HG03460 (cell line): ENCODE data around the gene USP13.

Experiments used
- ATAC-seq: cut with Tn5 transposase; IDR thresholded peaks from one replicate; pipeline ENCODE4 v1.9.1; 2021; ENCODE audit not compliant: unreplicated experiment

Gene USP13

DNA sequence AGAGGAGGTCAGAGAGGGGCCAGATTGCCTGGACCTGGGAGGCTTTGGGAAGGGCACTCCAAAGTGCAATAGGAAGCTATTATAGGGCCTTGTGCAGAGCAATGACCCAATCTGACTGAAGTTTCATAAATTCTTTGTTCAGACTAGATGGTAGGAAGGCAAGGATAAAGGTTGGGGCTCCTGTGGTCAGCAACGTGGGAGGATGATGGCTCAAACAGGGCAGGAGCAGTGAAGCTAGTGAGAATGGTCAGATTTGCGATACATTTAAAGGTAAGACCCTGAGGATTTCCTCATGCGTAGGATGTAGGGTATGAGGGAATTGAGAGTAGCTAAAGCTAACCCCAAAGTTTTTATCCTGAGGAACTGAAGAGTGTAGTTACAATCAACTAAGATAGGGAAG is 139.0 kb downstream of the USP13 start:
- no peak for ATAC-seq

DNA sequence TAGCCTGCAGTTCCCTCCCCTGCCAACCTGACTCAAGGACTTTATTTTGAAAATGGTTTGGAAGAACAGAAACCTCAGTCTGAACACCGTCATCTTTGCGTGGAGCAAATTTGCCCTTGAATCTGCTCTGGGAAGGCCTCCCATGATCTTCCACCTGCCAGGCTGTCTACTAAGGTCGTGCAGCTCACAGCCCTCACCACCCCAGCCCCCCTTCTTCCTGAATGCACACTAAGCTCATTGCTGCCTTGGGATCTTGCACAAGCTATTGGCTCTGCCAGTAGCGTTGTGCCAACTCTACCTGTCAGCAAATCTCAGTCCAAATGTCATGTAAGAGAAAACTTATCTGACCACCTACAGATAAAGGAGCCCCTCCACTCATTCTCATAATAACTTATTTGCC is 141.5 kb downstream of the USP13 start:
- no peak for ATAC-seq

DNA sequence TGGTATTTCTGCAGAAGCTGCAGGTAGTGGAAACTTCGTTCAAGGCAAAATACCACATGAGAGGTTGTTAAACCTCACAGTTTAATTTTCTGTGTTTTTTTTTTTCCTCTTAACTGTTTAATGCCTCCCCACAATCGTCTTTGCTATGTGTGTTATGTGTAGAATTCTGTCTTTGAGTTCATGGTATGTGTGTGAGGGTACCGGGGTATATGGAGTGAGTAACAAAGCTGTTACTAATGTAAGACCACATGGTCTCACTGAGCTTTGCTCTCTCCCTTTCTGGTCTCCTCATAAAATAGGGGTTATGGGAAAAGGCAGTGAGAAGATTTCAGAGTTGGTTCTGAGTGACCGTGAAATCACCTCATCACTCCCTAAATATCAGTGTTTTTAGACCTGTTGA is 143.6 kb downstream of the USP13 start:
- ATAC-seq, result no peak

DNA sequence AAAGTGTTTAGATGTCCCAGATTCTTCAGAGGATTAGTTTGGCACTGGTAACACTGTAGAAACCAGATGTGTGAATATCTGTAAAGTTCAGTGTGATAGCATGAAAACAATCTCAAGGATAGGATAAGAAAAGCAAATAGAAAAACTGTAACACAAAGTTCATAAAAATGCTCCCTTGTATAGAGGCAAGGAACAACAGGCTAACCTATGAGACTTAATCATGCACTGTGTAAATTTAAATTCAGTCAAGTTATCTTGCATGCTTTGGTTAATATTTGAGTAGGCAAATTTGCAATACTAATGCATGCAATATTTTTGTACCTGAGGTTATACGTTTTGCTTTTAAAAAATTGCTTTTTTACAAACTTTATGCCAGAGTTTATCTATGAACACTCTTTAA is 144.4 kb downstream of the USP13 start:
- no peak for ATAC-seq

DNA sequence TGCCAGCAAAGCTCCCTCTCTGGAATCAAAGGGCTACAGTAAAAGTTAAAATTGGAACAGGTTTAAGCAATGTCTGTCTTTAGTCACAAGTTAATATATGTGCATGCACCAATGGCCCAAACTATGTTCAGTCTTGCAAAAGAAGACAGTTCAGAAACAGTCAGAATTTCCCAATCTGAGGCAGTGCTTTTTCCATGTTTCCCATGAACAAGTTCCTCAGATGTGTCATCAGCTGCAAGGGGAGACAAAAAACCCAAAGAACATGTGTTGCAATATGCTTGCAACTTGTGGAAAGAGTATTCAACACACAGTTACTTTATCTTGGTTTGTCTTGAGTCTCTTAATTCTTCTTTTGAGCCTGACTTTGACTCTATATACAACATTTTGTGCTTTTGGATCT is 148.4 kb downstream of the USP13 start:
- ATAC-seq, result no peak

DNA sequence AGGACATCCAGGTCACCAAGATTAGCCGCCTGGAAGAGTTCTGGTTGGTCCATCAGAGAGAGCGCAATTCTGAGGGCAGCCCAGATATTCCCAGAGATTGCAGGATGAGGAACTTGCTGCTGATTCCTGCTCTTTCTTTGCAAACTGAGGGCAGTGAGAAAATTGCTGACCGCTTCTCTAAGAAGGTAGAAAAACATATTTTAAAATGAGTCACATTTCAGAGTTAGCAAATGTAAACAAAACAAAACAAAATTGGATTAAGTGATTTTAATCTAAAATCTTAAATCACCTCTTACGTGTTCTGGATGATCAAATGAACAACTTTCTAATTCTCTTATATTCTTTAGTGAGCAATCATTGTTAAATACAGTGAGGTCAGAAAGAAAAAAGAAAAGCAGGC is 149.0 kb downstream of the USP13 start:
- ATAC-seq, result no peak

DNA sequence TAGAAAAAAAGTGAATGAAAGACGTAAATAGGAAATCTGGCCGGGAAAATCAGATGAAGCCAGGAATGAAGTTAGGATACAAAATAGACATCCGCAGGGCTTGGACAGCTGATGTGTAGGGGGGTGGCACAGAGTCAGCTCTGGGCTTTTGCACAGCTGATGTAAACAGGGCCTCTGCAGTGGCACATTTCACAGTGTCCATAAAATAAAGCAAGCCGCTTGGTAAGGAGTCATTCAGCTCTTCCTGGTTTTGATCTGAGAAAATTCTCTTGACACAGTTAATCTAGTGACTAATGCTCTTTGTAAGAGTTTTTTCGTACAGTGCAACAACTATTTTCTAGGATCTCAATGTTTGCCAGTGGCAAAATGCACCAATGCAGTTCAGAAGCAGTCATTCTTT is 153.3 kb downstream of the USP13 start:
- no peak for ATAC-seq

DNA sequence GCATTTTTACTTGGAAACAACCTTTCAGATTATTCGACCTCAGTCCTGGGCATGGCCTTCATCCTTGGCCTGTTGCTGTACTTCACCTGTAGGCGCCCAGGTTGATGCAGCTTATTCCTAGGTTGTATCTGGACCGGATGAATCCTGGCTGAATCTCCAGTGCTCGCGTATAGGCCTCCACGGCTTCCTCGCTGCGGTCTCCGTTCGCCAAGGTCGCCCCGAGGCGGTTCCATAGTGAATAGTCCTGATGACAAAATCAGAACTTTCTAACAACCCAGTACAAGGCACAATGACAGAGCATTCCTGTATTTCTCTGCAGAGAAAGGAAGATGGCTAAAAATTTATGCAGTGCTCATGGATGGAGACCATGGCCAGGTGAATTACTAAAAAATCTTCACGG is 154.7 kb downstream of the USP13 start:
- no peak for ATAC-seq

DNA sequence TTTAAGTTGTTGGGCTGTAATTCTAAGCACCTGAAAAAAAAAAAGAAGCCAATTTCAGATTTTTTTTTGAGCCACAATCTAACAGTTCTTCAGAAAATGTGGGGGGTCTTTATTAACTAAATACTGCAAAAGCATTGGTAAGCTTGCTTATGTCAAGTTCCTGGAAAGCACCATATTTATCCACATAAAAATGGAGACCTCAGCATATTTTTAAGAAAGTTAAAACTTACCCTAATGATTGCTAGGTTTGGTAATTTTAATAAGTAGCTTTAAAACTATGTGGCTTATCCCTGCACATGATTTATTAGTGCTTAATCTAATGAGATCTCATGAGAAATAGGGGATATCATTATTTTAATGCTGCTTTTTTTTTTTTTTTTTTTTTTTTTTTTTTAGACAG is 156.8 kb downstream of the USP13 start:
- ATAC-seq, result no peak

DNA sequence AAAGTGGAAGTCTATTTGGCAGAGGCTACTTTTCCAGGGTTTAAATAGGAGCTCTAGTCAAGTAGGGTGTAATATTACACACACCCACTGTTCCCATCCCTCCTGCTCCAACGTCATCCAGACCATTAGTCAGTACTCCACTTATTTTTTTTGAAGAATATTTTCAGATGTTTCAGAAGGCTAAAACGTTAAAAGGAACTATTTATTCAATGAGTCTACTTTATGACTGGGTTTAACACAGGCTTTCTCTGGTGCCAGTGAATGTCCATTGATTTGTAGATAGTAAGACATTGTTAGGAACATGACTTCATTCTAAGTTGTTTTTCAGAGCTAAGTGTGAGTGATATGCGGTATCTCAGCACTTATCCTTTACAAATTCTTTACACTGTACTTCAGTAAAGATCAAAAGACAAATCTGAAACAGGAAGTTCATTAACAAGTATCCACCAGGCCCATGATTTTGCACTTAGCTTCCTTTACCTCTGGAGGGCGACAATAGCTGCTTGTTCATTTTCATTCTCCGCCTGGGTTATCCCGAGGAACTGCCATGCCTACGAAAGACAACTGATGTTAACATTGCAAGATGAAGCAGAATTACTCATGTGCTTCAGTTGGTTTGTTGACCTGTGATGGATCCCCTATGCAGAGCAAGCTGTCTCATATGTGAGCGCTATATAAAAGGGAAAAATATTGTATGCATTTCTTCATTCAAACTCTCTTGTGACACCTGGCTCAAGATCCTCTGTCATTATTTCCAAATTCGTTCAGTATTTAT is 158.7 kb downstream of the USP13 start:
- peak; percentile 85 for ATAC-seq

DNA sequence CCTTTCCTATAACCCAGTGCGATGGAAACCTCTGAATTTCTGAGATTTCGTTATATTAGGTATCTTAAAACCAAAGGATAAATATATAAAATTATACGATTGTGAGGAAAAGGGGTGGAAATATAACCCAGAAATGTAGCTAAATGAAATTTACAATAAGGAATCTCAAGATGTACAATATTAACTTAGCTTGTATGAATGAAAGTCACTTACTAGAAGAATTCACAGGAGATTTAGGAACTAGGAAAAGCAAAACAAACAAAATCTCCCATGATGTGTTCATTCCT is 159.2 kb downstream of the USP13 start:
- ATAC-seq, result no peak

DNA sequence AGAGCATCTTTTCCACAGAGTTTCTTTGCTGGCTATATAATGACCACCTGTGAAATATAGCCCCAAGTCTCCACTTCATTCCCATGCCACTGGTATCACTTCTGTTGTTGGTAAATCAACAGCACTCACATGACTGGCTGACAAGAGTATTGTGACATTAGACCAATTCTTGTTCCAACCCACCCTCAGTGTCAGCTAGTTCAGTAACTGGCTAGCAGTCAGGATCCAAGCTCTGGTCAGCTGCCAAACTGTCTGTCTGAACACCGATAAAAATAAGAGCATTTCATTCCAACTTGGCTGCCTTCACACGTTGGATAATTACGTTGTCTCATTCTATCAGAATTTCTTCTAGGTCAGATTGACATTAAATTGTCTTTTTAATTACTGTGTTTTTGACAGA is 166.5 kb downstream of the USP13 start:
- no peak for ATAC-seq

DNA sequence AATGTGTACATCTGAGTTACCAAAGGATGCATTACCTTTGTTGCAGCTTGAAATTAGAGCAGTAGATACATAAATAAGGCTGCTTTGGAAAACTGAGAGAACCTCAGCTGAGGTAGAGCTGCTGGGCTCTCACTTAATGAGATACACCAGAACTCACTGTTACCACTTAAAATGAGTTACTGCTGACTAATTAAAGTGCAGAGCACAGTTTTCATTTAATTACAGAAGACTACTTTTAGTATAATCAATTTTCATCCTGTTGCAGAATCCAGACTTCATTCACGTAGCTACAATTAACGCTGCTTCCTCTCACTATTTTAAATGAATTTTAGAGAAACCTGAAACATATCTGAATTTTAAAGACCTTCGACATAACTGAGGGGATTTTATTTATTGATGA is 169.5 kb downstream of the USP13 start:
- no peak for ATAC-seq

DNA sequence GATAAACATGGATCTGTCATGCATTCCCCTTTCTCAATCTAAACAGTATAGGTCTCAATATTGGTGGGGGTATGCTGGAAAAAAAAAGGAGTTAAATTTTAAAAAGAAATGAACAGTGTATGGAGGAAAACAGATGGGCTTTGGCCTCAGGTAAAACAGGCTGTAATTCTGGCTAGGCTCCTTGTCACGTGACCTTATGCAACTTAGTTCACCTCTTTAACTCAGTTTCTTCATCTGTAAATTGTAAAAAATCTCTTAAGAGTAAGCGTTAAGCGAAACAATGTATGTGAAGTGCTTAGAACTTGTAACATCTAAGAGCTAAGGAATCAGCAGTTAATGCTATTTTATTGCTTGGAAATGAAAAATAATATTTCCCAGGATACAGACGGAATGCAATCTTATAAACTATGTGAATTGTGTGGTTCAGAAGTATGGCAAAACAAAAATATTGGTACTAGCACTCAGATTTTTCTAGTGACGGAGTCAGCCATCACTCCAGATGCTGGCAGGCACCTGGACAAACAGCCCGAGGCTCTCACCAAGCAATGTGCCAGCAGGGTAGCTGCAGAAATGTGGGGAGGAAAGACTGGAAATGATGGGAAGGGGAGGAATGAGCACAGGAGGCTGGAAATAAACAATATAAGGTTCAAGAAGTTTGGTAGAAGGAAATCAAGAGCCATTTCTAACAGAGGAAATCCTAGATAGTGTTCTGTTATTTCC is 172.8 kb downstream of the USP13 start:
- no peak for ATAC-seq

DNA sequence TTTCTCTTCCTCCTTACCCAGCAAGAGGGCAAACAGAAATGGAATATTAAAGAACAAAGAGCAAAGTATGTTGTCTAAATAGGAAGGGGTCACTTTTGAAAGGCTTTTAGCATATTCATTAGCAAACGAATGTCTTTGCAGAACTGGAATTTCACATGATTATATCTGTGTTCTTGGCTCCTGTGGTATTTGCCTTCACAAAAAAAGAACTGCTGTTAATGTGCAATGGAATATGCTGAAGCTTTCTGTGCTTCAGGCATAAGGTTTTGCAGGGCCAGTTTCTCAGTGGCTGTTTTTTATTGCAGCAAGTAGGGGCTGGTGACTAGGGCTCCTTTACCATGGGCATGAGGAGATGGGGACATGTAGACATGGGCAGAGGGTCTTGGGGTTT is 173.4 kb downstream of the USP13 start:
- ATAC-seq, result no peak

DNA sequence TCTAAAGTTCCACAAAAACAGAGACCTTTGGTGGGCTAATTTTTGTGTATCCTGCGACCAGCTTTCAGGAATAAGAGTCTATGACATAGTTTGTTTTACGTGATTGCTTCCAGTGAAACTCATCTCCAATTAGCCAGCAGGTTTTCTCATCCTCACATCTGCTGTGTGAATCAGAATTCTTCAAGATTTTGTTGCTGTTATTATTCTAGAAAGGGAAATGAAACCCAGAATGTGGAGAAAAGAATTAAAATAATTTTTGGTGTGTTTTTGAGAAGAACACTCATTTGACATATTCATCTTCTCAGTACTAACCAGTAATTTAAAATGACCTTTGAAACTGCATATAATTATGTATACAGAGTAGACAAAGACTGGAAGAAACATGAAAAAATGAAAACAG is 175.9 kb downstream of the USP13 start:
- no peak for ATAC-seq

DNA sequence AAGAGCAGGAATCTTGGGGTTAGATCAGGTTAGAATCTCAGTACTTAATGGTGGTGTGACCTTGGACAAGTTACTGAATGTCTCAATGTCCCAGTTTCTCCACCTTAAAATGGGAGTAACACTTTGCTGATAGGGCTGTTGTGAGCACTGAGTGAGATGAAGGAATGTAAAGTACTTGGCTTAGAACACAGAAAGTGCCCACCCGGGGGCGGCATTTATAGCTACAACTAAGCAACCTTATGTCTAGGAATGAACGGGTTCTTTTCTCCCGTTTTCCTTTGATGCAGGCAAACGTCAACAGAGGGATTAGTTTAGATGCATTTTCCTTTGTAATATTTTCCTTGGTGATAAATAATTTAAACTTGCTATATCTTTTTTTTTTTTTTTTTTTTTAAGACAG is 176.6 kb downstream of the USP13 start:
- ATAC-seq, result no peak

DNA sequence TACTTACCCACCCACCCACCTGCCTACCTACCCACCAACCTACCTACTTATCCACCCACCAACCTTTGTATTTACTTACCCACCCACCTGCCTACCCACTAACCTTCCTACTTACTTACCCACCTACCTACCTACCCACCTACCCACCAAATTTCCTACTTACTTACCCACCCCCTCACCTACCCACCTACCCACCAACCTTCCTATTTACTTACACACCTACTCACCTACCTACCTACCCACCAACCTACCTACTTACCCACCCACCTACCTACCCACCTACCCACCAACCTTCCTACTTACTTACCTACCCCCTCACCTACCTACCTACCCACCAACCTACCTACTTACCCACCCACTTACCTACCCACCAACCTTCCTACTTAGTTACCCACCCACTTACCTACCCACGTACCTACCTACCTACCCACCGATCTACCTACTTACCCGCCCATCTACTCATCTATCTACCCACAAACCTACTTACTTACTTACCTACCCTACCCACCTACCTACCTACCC is 179.6 kb downstream of the USP13 start:
- no peak for ATAC-seq

DNA sequence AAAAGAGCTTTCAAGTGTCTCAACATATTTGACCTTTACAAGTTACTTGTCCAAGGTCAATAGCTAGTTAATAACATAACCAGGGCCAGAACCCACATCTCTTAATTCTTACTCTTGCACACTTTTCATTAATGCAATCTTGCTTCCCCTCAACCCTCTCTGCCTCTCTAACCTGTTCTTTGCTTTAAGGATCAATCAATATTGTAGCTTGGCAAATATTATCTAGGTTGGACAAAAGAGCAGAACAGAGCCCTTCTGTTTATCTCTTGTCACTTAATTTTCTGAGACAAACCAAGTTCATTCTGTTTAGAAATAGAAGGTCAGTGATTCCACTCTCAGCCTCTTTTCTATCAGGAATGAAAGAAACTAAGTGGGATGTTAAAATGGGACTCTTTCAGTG is 180.5 kb downstream of the USP13 start:
- ATAC-seq, result no peak

DNA sequence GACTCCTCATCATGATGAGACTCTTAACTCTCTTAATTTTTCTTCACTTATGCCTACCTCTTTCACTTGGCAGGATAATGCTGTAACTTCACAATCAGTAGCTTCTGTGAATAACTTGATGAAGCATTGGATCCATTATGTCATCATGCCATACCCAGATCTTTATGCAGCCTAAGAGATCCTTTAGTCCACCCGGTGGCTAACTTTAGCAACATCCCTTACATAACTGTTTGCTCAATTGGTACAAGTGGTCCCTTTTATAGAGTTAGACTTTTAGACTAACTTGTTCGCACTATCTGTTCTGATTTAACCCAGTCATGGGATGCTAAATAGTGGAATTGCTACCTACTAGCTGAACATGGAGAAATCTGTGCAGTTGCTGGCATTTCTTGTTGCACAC is 184.5 kb downstream of the USP13 start:
- no peak for ATAC-seq
